ENCODE results near the gene ARHGDIG.
"Not testable (repeated sequence)": the region's sequence is repeated elsewhere in the genome, so short reads cannot be mapped to it uniquely, and the experiment has no call there.

Gene ARHGDIG

GRCh38 chr16:280552-280951 is at the start of gene ARHGDIG:
TSS of gene ARHGDIG (plus strand) at chr16:280591. CDS start at chr16:280681, 90 bp downstream.
- DNase-seq (ENCODE audit: low read depth, low spot score): no peak
- no peak within 1 kb of the TSS for H3K27ac ChIP-seq

DNA sequence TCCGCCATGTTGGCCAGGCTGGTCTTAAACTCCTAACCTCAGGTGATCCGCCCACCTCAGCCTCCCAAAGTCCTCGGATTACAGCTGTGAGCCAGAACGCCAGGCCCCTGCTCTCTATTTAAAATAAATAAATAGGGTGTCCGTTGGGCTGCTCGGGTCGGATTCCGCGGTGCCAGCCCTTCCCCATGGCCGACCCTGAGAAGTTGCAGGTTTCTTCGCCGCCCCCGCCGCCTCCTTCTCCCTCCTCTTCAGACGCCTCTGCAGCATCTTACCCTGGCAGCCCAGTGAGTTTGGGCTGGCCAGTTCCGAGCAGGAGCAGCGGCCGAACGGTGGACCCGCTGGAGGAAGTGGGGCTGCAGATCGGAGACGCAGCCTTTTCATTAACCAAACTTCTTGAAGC is 49.4 kb upstream of the ARHGDIG start:
- DNase-seq (ENCODE audit: low read depth, low spot score): no peak
- no peak overlapping the region for H3K27ac ChIP-seq

DNA sequence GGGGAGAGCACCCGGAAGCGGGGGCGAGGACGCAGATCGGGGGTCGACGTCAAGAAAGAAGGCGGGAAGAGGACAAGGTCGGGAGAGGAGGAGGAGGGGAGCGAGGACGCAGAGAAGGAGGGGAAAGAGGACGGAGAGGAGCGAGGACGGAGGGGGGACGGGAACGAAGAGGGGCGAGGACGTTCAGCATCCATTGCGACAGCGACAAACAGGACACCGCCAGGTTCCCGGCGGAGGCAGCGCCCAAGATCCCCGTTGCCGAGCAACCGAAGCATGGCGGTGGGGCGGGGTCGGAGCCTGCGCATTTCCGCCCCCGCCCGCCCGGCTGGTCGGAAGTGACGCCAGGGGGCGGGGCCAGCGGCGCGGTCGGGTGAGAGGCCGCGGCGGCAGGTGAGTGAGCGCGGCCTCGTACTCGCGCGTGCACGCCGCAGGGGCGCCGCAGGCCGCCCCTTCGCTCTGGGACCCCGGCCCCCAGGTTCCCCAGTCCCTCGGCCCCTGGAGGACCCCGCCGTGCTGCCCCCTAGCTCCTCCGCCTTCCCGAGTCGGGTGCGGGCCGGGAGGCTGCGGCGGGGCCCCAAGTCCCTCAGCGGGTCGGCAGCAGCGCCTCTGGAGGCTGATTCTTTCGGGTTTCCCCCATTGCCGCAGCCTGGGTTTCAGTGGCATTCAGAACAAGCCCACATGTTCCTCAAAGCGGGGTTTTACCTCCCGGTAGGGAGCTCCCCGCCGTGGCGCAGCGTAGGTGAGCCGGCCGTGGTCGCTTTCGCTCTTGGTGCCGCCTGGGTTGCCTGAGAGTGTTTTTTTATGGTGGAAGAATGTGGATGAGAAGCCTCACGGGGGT is 45.7 kb upstream of the ARHGDIG start, which contains the start of gene FAM234A:
FAM234A (plus strand) TSS at position 354 of the 838 bp plus-strand sequence. CDS start 19,593 bp downstream, outside the sequence.
- no peak for DNase-seq (ENCODE audit: low read depth, low spot score)
- peak within 1 kb of the TSS; percentile 91 for H3K27ac ChIP-seq

DNA sequence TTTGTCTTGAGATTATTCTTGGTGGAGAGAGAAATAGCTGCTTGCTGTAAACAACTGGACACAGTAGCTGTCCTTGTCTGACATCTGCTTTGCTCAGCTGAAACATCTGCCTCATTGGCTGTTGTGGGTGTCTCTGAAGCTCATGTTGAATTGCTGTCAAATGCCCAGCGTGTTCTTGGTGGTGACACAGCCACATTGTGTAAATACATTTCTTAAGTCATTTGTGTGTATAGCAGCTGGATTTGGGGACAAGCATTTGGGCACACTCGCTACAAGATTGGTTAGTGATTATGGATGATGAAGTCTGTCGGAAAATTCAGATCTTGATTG is 40.5 kb upstream of the ARHGDIG start:
- H3K27ac ChIP-seq: no peak overlapping the region
- no peak for DNase-seq (ENCODE audit: low read depth, low spot score)

GRCh38 chr16:240559-240958 is 39.8 kb upstream of the ARHGDIG start:
- H3K27ac ChIP-seq: no peak overlapping the region
- no peak for DNase-seq (ENCODE audit: low read depth, low spot score)

DNA sequence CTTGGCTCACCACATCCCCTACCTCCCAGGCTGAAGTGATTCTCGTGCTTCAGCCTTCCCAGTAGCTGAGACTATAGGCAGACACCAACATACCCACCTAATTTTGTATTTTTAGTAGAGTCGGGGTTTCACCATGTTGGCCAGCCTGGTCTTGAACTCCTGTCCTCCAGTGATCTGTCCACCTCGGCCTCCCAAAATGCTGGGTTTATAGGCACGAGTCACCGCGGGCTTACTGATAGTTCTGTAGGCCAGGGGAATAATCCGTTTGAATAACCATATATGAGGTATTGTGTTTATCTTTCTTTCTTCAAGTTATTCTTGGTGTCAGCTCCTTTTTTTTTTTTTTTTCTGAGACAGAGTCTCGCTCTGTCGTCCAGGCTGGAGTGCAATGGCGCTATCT is 38.1 kb upstream of the ARHGDIG start:
- no peak overlapping the region for H3K27ac ChIP-seq
- no peak for DNase-seq (ENCODE audit: low read depth, low spot score)

DNA sequence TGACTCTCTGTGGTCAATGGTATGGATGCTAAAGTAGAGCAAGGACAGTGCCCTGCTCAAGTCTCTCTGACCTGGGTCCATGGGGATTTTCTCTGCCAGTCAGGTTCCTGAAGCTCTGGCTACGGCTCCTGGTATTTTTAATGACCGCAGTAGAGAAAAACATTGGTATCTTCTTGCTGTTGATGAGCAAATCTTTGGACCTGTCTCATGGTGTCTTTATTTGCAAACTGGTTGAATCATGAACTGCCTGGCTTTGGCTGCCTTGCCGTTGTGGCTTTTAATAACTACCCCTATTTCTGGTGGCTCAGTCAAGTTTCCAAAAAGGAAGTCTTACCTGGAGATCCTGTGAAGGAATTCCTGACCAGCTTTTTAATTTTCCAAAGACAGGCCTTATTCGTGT is 37.0 kb upstream of the ARHGDIG start:
- DNase-seq (ENCODE audit: low read depth, low spot score): no peak
- H3K27ac ChIP-seq: no peak overlapping the region

DNA sequence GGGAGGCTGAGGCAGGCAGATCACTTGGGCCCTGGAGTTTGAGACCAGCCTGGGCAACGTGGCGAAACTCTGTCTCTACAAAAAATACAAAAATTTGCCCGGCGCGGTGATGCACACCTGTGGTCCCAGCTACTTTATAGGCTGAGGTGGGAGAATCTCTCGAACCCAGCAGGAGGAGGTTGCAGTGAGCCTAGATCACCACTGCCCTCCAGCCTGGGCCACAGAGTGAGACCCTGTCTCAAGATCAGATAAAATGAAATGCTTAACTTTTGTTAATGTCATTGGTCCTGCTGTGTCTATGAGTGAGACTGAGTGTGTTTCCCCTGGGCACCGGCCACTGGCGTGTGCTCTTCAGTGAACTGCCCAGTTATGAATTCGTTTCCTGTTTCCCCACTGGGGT is 35.3 kb upstream of the ARHGDIG start:
- DNase-seq (ENCODE audit: low read depth, low spot score): no peak
- no peak overlapping the region for H3K27ac ChIP-seq

- DNase-seq (ENCODE audit: low read depth, low spot score): no peak
- H3K27ac ChIP-seq: no peak overlapping the region
These were observed 33.4 kb upstream of the ARHGDIG start for GRCh38 chr16:247027-247426.

DNA sequence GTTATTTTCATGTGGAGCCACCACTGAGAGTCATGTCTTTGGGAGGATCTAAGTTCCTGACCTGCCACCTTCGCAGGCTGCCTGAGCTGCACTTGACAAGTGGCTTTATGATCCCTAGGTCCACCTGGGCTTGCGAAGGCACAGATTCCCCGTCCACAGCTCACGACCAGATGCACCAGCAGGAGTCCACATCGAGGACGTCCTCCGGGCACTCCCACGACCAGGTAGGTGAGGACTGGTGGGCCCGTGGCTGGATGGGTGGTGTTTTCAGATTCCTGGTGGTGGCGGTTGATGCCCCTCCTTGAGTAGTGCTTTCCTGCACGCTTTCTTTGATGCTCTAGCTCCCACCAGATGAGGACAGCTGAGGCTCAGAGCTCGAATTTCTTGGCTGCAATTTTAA is 31.0 kb upstream of the ARHGDIG start:
- H3K27ac ChIP-seq: no peak overlapping the region
- no peak for DNase-seq (ENCODE audit: low read depth, low spot score)

- no peak overlapping the region for H3K27ac ChIP-seq
- DNase-seq (ENCODE audit: low read depth, low spot score): no peak
These were observed 27.7 kb upstream of the ARHGDIG start for GRCh38 chr16:252366-253337.

GRCh38 chr16:253833-254232 is 26.6 kb upstream of the ARHGDIG start:
- no peak overlapping the region for H3K27ac ChIP-seq
- no peak for DNase-seq (ENCODE audit: low read depth, low spot score)

DNA sequence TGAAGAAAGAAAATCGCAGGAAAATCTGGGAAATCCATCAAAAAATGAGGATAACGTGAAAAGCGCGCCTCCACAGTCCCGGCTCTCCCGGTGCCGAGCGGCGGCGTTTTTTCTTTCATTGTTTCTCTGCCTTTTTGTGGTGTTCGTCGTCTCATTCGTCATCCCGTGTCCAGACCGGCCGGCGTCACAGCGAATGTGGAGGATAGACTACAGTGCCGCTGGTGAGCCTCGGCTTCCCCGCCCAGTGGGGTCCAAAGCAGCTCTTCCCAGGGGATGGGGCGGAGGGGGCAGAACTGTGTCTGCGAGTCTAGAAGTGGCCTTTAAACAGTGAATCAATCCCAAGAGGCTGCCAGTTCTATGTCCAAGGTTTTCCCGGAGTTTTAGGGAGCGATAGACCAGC is 25.9 kb upstream of the ARHGDIG start:
- no peak for DNase-seq (ENCODE audit: low read depth, low spot score)
- H3K27ac ChIP-seq: no peak overlapping the region

- DNase-seq (ENCODE audit: low read depth, low spot score): no peak
- no peak overlapping the region for H3K27ac ChIP-seq
These were observed 25.2 kb upstream of the ARHGDIG start for GRCh38 chr16:255183-255582.

- H3K27ac ChIP-seq; DNase-seq (ENCODE audit: low read depth, low spot score): not testable (repeated sequence)
These were observed 22.3 kb upstream of the ARHGDIG start for GRCh38 chr16:258091-258490.

- H3K27ac ChIP-seq: no peak overlapping the region
- no peak for DNase-seq (ENCODE audit: low read depth, low spot score)
These were observed 21.2 kb upstream of the ARHGDIG start for GRCh38 chr16:259226-259625.

GRCh38 chr16:259814-260253 is 20.6 kb upstream of the ARHGDIG start:
- no peak overlapping the region for H3K27ac ChIP-seq
- DNase-seq (ENCODE audit: low read depth, low spot score): no peak

DNA sequence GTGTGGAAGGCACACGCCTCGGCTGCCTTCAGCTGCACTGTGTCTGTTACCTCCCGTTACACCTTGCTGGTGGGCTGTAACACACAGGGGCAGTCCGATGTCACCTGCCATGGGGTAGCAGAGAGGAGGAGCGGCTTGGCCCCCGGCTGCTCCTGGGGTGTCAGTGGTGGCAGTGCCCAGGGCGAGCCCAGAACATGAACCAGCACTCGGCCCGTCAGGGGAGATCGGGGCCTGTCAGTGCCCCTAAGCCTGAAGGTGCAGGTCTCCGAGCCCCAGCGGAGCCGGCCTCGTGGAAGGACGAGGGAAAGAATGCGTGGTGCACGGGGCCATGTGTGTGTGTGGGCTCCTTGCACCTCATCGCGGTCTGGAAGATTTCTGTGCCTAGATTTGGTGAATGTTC is 20.1 kb upstream of the ARHGDIG start:
- no peak for DNase-seq (ENCODE audit: low read depth, low spot score)
- no peak overlapping the region for H3K27ac ChIP-seq

- no peak for DNase-seq (ENCODE audit: low read depth, low spot score)
These were observed 19.2 kb upstream of the ARHGDIG start for GRCh38 chr16:261031-261691.

DNA sequence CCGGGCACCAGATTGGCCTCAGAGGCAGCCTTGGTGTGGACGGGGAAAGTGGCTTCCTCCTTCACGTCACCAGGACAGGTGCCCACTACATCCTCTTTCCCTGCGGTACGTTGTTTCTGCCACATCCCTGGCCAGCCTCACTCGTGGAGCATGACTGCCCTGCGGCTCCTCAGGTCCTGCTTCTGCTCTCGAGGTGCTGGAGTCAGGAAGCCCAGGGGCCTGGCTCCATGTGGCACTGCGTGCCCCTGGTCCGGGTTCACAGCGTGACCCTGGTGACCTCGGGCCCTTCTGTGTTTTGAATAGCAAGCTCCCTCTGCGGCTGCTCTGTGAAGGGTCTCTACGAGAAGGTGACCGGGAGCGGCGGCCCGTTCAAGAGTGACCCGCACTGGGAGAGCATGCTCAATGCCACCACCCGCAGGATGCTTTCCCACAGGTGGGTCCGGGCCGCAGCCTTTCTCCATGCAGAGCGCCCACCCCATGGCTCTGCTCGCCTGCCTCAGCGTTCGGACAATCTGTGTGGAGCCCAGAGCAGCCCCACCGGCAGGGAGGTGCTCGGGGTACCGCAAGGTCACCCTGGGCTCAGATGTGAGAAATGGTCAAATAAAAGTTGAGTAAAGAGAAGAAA is 18.2 kb upstream of the ARHGDIG start:
- no peak for DNase-seq (ENCODE audit: low read depth, low spot score)
- H3K27ac ChIP-seq: no peak overlapping the region

More at GRCh38 chr16:261031-261691, 19.2 kb upstream of the ARHGDIG start:
- no peak overlapping the region for H3K27ac ChIP-seq

Data from epithelial cell of prostate (primary cell).